HUES64 (cell line): ENCODE measurements around the gene HIVEP1.

ENCODE experiments used
- H3K27ac ChIP-seq: 2 replicates; pipeline ENCODE4 v1.7.0; 2013; ENCODE audit warnings: low read depth, low read length, inconsistent platforms
- H3K27me3 ChIP-seq: 2 replicates; pipeline ENCODE4 v1.6.1; 2013; ENCODE audit warnings: mild to moderate bottlenecking, low read length; ENCODE audit not compliant: insufficient read depth
- H3K36me3 ChIP-seq: 2 replicates; pipeline ENCODE4 v1.6.1; 2013; ENCODE audit warnings: mild to moderate bottlenecking, low read length; ENCODE audit not compliant: insufficient read depth
- H3K4me1 ChIP-seq: 2 replicates; pipeline ENCODE4 v1.6.1; 2013; ENCODE audit warnings: mild to moderate bottlenecking, low read length, moderate library complexity; ENCODE audit not compliant: insufficient read depth
- H3K4me3 ChIP-seq: 2 replicates; pipeline ENCODE4 v1.5.1; 2013; ENCODE audit warnings: mild to moderate bottlenecking, low read length, moderate library complexity
- H3K9ac ChIP-seq: 2 replicates; pipeline ENCODE4 v1.6.1; 2013; ENCODE audit warnings: mild to moderate bottlenecking, low read depth, low read length
- H3K9me3 ChIP-seq: 2 replicates; pipeline ENCODE4 v1.6.1; 2013; ENCODE audit warnings: low read depth, low read length; ENCODE audit not compliant: insufficient read depth
- WGBS: fragments of 150-250, 120-280 bp; methylation state at CpG from one replicate; pipeline ENCODE4 v1.1.7; 2013; ENCODE audit warnings: missing lambda C conversion rate; 5-methylcytosine and 5-hydroxymethylcytosine counted together

Gene HIVEP1

DNA sequence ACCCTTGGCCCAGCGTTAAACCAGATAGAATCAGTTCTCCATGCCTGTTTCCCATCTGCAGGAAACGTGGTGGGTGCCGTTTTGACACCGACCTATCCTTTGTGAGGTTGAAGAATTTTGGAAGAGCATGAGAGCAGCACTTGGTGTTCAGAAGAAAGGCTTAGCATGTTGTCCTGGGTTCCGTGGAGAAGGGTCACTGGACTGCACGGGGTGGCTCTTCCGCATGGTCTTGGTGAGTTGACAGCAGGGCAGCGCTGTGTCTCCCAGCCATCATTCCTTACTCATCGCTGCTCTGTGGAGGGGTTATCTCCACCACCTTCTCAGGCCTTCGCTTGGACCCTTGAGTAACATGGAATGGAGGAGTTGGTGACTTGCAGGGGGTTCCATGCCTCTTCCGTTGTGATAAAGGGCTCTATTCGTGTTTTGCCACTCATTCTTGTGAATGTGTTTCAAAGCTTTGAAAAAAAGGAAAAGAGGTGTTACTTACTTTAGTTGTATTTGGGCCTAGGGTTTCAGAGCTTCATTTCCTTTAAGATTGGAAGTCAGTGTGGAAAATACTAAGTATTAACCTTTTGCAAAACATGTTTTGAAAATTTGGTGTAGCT lies 8.2 kb downstream of the HIVEP1 start:
- Histone ChIP-seq H3K27ac (no peak overlapping the region), H3K9me3 (peaks cover 4% of the 10 kb centered on the region; the same call in 1 of the 2 replicates), H3K27me3 (no peaks in the 10 kb centered on the region), H3K4me1 (peaks cover 6% of the 10 kb centered on the region; the same call in 1 of the 2 replicates), H3K4me3 (no peak overlapping the region), H3K36me3 (peaks cover 65% of the 10 kb centered on the region), H3K9ac (no peak overlapping the region)
- WGBS: 96% methylated on average over 12 of the region's 12 CpGs

DNA sequence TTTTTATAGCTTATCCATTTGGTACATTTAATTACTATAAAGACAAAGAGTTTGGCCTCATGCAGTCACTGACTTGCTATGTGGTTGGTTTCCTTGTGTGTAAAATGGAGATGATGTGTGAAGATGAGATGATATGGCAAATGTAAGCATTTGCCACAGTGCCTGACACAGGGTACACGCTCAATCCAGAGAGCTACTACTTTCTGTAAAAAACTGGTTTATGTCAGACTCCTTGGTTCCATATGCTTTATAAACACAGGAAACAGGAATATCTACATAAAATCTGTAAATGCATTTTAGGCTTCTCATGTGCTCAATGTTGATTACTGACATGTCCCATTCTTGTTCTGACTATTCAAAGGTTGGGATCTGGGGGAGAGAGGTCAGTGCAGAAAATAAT lies 10.4 kb downstream of the HIVEP1 start:
- Histone ChIP-seq H3K4me1 (peaks cover 9% of the 10 kb centered on the region), H3K4me3 (no peak overlapping the region), H3K9me3 (no peaks in the 10 kb centered on the region), H3K9ac (no peak overlapping the region), H3K27ac (no peak overlapping the region), H3K27me3 (no peaks in the 10 kb centered on the region), H3K36me3 (peaks cover 53% of the 10 kb centered on the region)
- WGBS: 96% methylated on average over 1 of the region's 1 CpG

DNA sequence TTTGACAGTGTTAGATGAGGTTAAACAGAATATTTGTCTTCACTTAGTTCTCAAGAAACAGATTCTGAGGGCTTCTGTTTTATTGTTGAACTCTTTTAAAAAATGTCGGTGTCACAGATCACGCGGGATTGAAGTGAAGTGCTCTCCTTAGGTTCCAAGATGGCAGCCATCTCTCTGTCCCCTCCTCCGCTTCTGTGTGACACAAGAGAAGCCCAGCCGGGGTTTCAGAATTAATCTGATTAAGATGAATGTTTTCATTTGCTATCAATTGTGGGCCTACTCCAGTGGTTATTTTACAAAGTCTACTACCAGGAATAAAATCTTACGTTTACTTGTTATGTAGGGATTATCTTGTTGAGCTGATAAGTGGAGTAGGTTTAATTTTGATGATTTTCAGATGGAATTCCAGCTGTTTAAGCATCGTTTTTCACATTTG lies 10.9 kb downstream of the HIVEP1 start:
- H3K4me3 ChIP-seq: no peak overlapping the region
- peaks cover 9% of the 10 kb centered on the region for H3K4me1 ChIP-seq
- no peaks in the 10 kb centered on the region for H3K9me3 ChIP-seq
- H3K9ac ChIP-seq: no peak overlapping the region
- no peak overlapping the region for H3K27ac ChIP-seq
- peaks cover 52% of the 10 kb centered on the region for H3K36me3 ChIP-seq
- WGBS: 92% methylated on average over 7 of the region's 7 CpGs
- no peaks in the 10 kb centered on the region for H3K27me3 ChIP-seq

DNA sequence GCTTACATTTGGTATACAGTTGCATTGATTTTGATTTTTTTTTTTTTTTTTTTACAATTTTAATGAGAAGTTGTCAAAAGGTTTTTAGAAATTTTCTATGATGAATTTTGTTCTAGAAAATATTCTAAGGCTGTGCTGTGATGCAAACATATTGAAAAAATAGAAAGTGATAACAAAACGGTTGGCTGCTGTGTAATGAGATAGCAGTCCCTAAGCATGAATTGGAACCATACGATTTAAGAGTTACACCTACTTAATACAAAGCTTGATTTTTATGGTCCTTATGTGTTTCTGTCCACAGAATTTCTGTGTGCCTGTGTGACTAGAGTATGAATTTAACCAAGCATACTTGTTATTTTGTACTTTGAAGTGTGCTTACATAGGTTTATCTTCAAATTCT lies 12.1 kb downstream of the HIVEP1 start:
- 98% methylated on average over 2 of the region's 2 CpGs for WGBS
- no peak overlapping the region for H3K9ac ChIP-seq
- H3K27me3 ChIP-seq: no peaks in the 10 kb centered on the region
- H3K9me3 ChIP-seq: no peaks in the 10 kb centered on the region
- H3K4me3 ChIP-seq: no peak overlapping the region
- H3K27ac ChIP-seq: no peak overlapping the region
- H3K4me1 ChIP-seq: peaks cover 9% of the 10 kb centered on the region
- H3K36me3 ChIP-seq: peaks cover 54% of the 10 kb centered on the region

GRCh38 chr6:12024699-12025434 lies 12.8 kb downstream of the HIVEP1 start:
- peaks cover 9% of the 10 kb centered on the region for H3K4me1 ChIP-seq
- H3K9ac ChIP-seq: no peak overlapping the region
- WGBS: 94% methylated on average over 4 of the region's 4 CpGs
- H3K27me3 ChIP-seq: no peaks in the 10 kb centered on the region
- H3K4me3 ChIP-seq: no peak overlapping the region
- H3K36me3 ChIP-seq: peaks cover 52% of the 10 kb centered on the region
- H3K27ac ChIP-seq: no peak overlapping the region
- H3K9me3 ChIP-seq: peaks cover 2% of the 10 kb centered on the region; the same call in 1 of the 2 replicates

GRCh38 chr6:12026120-12026519 lies 14.0 kb downstream of the HIVEP1 start:
- Histone ChIP-seq H3K27ac (no peak overlapping the region), H3K9me3 (peaks cover 2% of the 10 kb centered on the region; the same call in 1 of the 2 replicates), H3K36me3 (peaks cover 42% of the 10 kb centered on the region; the same call in 1 of the 2 replicates), H3K4me3 (no peak overlapping the region), H3K27me3 (no peaks in the 10 kb centered on the region), H3K4me1 (peaks cover 15% of the 10 kb centered on the region), H3K9ac (no peak overlapping the region)
- 95% methylated on average over 4 of the region's 4 CpGs for WGBS

- Histone ChIP-seq H3K36me3 (peaks cover 38% of the 10 kb centered on the region; the same call in 1 of the 2 replicates), H3K4me3 (no peak overlapping the region), H3K9ac (no peak overlapping the region), H3K4me1 (peaks cover 16% of the 10 kb centered on the region), H3K9me3 (peaks cover 2% of the 10 kb centered on the region; the same call in 1 of the 2 replicates), H3K27me3 (no peaks in the 10 kb centered on the region), H3K27ac (no peak overlapping the region)
- WGBS: no CpG with 5 or more reads among the region's 1 CpG
Observed at GRCh38 chr6:12026833-12027232, 14.7 kb downstream of the HIVEP1 start.

DNA sequence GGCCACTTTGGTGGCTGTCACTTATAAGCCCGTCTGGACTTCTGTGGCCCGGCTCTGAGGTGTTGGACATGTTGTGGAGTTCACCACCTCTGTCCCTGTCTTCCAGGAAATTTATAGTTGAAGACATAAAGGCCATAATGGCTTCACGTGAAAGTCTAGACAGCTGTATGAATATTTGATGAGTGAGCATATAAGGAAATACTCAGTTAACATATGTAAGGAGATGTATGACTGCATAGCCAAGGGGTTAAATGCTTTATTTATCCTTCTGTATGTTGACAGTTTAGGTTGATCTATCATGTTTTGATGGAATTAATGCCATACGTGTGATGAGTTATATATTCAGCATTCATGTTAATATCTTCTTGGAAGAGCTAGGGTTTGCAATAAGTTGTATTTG lies 16.1 kb downstream of the HIVEP1 start:
- Histone ChIP-seq H3K9ac (no peak overlapping the region), H3K27ac (no peak overlapping the region), H3K36me3 (peaks cover 32% of the 10 kb centered on the region; the same call in 1 of the 2 replicates), H3K4me1 (peaks cover 16% of the 10 kb centered on the region), H3K27me3 (no peaks in the 10 kb centered on the region), H3K9me3 (peaks cover 2% of the 10 kb centered on the region; the same call in 1 of the 2 replicates), H3K4me3 (no peak overlapping the region)
- WGBS: 92% methylated on average over 4 of the region's 4 CpGs

- Histone ChIP-seq H3K4me3 (no peak overlapping the region), H3K27ac (no peak overlapping the region), H3K9me3 (peaks cover 2% of the 10 kb centered on the region; the same call in 1 of the 2 replicates), H3K36me3 (peaks cover 27% of the 10 kb centered on the region; the same call in 1 of the 2 replicates), H3K4me1 (peaks cover 20% of the 10 kb centered on the region), H3K27me3 (no peaks in the 10 kb centered on the region), H3K9ac (no peak overlapping the region)
- 90% methylated on average over 4 of the region's 4 CpGs for WGBS
Observed at GRCh38 chr6:12029979-12030737, 18.0 kb downstream of the HIVEP1 start.

DNA sequence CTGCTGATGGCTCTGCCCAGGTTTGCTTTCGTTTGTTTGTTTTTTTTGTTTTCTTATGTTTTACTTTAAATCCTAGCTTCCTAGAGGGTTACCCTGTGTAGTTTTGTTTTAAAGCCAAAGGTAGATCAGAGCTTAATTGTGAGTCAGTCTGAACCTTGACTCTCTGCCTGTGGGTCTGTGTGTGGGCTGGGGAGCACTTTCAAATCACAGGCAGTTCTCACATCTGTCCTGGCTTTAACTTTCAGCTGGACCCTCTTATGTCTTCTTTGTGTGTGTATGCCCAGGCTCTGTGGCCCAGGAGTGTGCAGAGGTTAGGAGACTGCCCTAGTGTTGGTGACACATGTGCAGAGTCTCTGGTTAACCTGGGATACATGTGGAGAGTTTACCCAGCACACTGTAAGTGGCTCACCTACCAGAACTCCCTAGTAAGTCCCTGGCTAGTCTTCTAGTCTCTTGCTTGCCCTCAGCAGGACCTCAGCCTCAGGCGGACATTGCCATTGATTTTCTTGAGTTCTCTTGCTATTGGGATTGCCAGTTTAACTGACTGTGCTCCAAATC lies 19.0 kb downstream of the HIVEP1 start:
- H3K27ac ChIP-seq: peak overlapping the region; percentile 38; the same call in 1 of the 2 replicates
- H3K36me3 ChIP-seq: peaks cover 27% of the 10 kb centered on the region; the same call in 1 of the 2 replicates
- H3K9ac ChIP-seq: no peak overlapping the region
- no peak overlapping the region for H3K4me3 ChIP-seq
- H3K27me3 ChIP-seq: no peaks in the 10 kb centered on the region
- peaks cover 18% of the 10 kb centered on the region for H3K4me1 ChIP-seq
- 87% methylated on average over 2 of the region's 2 CpGs for WGBS
- peaks cover 2% of the 10 kb centered on the region; the same call in 1 of the 2 replicates for H3K9me3 ChIP-seq
